SKM-1 treated with dmso at 0.1 percent for 144 hours (cell line): ENCODE data around the gene BATF3.
"Not testable (repeated sequence)": the region's sequence is repeated elsewhere in the genome, so short reads cannot be mapped to it uniquely, and the experiment has no call there.

ENCODE experiments used
- DNase-seq: peaks from one replicate; lab custom pipeline; 2025; ENCODE audit not compliant: unreplicated experiment; lab: John Stamatoyannopoulos, UW

The BATF3 gene

GRCh38 chr1:212664409-212665199 is 35.0 kb downstream of the BATF3 start:
- no peak for DNase-seq

- DNase-seq = not testable (repeated sequence)
These were observed 41.4 kb downstream of the BATF3 start for GRCh38 chr1:212658250-212658649.

GRCh38 chr1:212656730-212657129 is 42.9 kb downstream of the BATF3 start:
- DNase-seq = no peak

DNA sequence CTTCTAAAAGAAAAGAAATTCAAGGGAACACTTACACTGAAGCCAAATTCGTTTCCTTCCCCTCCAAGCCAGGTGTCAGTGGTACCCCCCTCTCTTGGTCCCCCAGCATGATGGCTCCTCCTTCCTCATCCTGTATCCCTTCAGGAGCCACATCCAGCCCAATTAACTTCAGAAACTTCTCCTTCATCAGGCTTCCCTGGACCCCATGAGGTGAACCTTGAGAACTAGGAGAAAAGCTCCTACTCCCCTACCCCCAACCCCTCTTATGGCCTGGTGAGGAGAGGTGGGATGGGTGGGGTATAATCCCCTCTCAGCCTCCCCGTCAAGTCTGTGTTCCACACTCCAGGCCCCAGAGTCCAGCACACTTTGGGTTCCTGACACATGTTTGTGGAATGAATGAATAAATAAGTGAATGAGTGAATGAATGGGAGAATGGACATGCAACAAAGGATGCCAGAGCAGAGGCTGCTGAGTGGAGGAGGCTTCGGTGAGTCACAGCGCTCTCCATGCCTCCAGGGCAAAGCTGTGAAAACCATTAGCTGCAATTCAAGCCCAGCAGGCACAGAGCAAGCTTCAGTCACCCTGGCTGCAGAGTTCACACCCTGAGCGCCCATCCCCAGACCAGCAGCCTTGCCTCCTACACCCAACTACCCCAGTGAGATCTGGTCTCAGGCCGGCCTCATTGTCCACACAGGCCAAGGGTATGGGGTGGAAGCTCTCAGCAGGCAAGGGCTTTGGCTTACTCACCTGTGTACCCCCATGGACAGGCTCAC is 43.8 kb downstream of the BATF3 start:
- DNase-seq = no peak

GRCh38 chr1:212652609-212653008 is 47.0 kb downstream of the BATF3 start:
- DNase-seq = no peak

DNA sequence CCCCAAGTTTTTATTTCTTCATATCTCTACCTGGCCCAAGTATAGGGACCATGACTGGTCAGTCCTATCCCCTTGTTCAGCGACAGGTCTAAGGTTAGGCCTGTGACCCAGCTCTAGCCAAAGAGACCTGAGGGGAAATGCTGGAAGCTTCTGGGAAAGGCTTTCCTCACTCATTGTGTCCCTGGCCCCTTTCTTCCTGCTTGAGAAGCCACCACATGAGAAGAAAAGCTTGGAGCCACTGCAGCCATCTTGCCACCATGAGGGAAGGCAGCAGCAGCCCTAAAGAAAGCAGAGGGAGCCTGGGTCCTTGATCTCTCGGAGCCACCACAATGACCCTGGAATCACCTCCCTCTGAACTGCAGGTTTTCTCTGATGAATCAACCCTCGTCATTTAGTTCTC is 47.7 kb downstream of the BATF3 start:
- no peak for DNase-seq

DNA sequence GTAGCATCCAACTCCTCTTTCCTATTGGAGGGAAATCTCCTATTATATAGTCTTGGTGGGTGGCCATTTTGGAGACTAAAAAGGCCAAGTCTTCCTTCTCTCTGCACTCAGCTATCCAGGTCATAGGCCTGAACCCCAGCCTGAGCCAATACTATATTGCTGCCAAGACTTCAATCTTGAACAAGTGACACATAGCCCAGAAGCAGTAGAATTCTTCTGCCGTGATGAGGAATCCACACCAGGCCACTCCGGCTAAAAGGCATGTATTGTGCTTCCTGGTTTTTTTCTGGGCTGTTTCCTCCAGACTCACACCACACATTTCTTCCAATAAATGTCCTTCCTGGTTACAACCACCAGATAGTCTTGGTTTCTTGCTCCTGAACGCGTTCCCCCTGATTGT is 48.1 kb downstream of the BATF3 start:
- no peak for DNase-seq

GRCh38 chr1:212650228-212650627 is 49.4 kb downstream of the BATF3 start:
- DNase-seq = no peak

DNA sequence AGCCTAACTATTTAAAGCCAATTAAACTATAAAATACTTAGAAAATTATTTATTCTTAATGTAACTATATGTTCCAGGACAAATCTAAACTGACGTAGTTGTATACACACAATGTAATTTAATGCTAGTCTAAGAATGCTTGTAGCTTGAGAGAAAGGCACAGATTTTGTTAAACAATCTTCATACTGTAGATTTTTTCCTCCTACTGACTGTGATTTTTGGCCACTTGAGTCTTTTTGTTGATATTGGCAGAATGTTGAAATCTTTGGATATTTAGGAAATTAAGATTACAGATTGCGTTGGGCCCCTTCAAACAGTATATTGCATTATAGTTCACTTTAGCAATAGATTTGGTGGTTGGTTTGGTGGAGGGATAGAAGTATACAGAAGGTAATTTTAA is 50.6 kb downstream of the BATF3 start:
- DNase-seq = no peak

DNA sequence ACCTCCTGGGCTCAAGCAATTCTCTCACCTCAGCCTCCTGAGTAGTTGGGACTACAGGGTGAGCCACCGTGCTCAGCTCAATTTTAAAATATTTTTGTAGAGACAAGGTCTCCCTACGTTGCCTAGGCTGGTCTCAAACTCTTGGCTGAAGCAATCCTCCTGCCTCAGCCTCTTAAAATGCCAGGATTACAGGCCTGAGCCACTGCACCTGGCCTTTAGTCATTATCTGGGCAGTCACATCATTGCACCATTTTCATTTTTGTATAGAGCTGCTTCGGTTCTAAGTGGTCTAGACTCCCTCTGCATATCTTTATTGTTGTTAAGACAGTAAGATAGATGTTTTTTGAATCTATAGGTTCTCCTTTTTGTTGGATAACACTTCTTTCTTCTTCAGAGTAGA is 51.2 kb downstream of the BATF3 start:
- DNase-seq = no peak

DNA sequence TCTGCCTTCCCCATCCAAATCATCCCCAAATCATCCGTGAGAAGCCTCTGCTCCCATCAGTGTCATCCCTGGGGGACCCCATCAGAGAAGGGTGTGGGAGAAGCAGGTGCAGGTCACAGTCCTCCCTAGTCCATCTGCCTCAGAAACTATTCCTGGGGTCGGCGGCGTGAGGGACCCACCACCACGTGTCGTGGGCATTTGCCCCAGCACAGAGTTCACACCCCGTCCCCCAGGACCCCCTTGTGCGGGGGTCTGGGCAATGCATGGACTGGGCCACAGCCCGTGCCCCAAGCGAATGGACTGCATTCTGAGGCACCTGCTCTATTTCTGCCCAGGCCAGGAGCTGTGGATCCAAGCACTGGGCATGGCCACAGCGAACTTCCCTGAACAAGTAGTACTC is 52.6 kb downstream of the BATF3 start:
- DNase-seq = no peak

GRCh38 chr1:212646588-212646987 is 53.1 kb downstream of the BATF3 start:
- DNase-seq = no peak

DNA sequence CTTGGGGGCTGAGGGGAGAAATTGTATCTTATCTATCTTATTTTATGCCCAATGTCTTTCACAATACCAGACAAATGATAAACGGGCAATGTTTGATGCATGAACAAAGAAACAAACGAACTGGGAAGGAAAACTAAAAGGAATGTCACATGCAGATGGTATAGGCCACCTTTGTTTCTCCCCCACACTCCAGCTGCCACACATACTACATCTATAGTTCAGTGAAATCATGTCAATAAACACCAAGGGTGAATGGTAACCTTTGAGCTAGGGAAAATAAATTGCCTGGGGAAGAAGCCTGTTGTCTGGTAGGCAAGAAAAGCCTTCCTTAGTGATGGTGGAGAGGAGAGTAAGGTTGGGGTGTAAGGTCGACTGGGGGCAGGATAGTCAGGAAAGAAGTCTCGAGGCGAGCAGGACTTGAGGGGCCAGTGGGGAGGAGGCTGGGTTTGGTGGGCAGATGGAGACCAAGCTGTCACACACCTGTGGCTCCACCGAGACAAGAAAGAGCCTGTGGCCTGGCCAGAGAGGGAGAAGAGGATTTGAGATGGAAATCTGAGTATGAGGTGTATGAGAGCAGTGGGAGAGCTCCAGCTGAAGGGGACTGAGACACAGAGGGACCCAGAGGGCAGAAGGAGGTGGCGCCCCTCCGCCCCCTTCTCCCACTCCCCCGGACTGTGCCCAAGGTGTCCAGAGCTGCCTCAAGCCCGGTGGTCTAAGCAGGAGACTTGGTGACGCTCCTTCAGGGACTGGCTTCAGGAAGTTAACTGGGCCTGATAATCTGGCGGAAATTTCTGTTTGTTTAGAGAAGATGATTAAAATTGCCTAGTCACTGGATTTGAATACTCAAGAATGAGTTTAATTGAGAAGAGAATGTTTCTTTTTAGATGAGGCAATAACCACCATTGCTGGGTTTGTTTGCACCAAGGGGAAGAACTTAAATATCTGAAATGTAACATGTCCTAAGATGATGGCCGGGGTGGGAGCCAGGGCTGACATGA is 53.8 kb downstream of the BATF3 start:
- no peak for DNase-seq

GRCh38 chr1:212644866-212645545 is 54.6 kb downstream of the BATF3 start:
- DNase-seq = no peak

- DNase-seq = no peak
These were observed 55.8 kb downstream of the BATF3 start for GRCh38 chr1:212643877-212644276.

DNA sequence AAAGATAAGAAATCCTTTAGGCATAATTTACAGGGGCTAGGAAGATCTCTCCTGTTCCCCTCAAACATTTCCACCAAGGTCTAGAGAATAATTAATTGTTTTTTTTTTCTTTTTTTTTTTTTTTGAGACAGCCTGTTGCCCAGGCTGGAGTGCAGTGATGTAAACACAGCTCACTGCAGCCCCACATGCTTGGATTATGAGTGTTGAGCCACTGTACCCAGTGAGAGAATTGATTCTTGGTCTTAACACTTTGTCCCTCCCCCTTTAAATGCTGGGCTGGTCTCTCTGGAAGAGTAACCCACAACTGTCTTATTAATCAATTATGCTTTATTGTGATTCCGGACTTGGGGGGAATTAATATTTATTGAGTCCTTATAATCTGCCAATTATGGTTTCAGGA is 57.7 kb downstream of the BATF3 start:
- no peak for DNase-seq

DNA sequence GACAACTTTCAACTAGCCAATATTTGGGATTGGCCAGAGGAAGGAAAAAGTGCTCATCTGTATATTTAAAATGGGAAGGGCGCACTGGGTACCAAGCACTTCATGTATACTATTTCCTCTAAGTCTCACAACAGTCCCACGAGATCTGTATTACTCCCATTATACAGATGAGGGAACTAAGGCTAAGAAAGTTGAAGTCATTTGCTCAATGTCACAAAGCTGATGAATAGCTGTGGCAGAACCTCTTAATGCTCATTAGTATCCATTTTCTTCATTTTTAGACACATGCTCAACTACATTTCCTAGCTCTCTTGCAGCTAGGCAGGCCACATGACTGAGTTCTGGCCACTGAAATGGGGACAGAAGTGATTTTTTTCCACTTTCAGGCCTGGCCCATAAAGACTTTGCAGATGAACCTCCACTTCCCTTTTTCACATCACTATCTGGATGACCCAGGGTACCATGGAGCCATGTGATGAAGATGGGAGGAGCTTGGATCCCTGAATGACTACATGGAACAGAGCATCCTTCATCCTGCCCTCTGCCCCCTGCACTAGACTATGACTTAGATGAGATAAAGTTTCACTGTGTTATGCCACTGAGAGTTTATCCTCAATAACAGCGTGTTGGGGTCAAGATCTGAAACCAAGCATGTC is 59.3 kb downstream of the BATF3 start:
- DNase-seq = no peak

- not testable (repeated sequence) for DNase-seq
These were observed 60.1 kb downstream of the BATF3 start for GRCh38 chr1:212639524-212639923.

DNA sequence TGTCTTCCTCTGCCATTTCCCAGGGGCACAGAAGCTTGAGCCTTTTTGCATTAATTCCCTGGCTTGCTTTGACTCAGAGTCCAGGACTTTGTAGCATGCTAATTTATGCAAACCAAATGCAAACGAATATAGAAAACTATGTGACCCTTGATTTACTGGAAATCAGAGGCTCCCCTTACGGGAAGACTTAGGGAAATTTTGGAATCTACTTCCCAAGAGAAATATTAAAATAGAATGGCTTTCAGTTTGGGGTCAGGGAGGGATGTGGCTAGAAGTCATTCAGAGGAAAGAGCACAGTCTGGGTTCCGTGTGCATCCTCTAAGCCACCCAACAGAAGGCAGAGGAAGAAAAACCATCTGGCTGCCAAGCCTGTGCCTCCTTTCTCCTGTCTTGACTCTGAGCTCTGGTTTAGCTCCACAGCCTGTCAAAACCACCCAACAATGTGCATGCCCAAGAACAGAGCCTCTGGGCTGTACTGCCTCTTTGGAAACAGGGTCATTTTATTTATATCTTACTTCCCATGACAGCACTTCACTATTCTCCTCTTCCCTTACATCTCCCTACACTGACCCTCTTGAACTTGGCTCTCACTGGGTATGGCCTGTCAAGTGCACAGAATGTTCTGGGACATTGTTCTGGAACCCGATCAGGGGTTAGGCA is 61.0 kb downstream of the BATF3 start:
- DNase-seq = no peak

DNA sequence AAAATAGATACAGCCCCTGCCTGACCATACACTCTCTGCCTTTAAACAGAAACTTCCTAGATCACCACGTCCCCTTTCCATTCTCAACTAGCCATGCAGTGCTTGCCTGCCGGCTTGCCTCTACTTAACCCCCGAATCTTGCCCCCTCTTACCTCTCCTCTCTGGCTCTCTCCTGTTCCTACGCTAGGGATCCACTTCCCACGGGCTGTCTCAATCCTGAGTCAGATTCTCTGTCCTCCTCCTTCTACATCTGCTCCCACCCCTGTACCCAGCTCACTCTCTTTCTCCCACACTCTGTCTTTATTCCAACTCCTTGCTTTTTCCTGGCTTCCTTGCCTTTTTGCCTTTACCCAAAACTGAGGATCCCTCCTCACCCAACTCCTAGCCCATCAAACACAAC is 61.7 kb downstream of the BATF3 start:
- DNase-seq = no peak
